Panc1 (cell line): ENCODE data around the gene RASAL1. TPM values are rescaled to one million over a fixed set of nuclear protein-coding genes. Genes with fewer than 3 reads are reported as not detected.
A peak's percentile ranks its signal among the peaks of the same experiment; 100 is the strongest.

ENCODE experiments used
- ATAC-seq: fragments of 200-7000 bp; cut with Tn5 transposase; 2 replicates; pipeline ENCODE4 v1.9.1; 2020; ENCODE audit warnings: mild to moderate bottlenecking, moderate library complexity
- BruUV-seq: library from RNA; stranded (reverse); fragments of 400-500 nt; replicated peaks from 2 replicates; lab custom pipeline; 2021; lab: Mats Ljungman, UMichigan
- CTCF ChIA-PET: fragments of 300-600 bp; sonication (Branson Sonifier 250); formaldehyde crosslinking; loops from one replicate; lab custom pipeline; 2022; ENCODE audit warnings: antibody characterized with exemption; lab: Charles Lee
- POLR2A ChIA-PET: fragments of 300-600 bp; sonication (Branson Sonifier 250); formaldehyde crosslinking; loops from one replicate; lab custom pipeline; 2022; ENCODE audit warnings: antibody characterized with exemption; lab: Charles Lee
- DNase-seq: peaks from one replicate; pipeline ENCODE4 v3.0.0-alpha.2; 2010; ENCODE audit warnings: low read depth, low spot score
- H3K27ac ChIP-seq: 2 replicates; pipeline ENCODE4 v1.5.1; 2011; ENCODE audit warnings: mild to moderate bottlenecking, low read length, inconsistent platforms
- H3K27me3 ChIP-seq: fragments of 200-500 bp; sonication (Bioruptor generic); 2 replicates; pipeline ENCODE4 v1.6.0; 2014; ENCODE audit warnings: low read length, inconsistent platforms; ENCODE audit not compliant: control insufficient read depth, insufficient read depth
- H3K36me3 ChIP-seq: fragments of 200-500 bp; sonication (Bioruptor generic); 2 replicates; pipeline ENCODE4 v1.5.1; 2014; ENCODE audit warnings: inconsistent platforms, mild to moderate bottlenecking, low read length, moderate library complexity; ENCODE audit not compliant: control insufficient read depth, insufficient read depth
- H3K4me1 ChIP-seq: 2 replicates; pipeline ENCODE4 v1.5.1; 2011; ENCODE audit warnings: inconsistent platforms, mild to moderate bottlenecking, low read length, moderate library complexity; ENCODE audit not compliant: control insufficient read depth, insufficient read depth
- H3K4me3 ChIP-seq, 2 experiments: 2 replicates each; pipeline ENCODE4 v1.5.1; 2011 to 2012; ENCODE audit warnings: low read depth in 2 of 2, low read length in 2 of 2, mild to moderate bottlenecking in 2 of 2, inconsistent platforms in 1 of 2, moderate library complexity in 1 of 2
- H3K9me3 ChIP-seq: fragments of 200-500 bp; sonication (Bioruptor generic); 2 replicates; pipeline ENCODE4 v1.5.1; 2014; ENCODE audit warnings: low read depth, mild to moderate bottlenecking, inconsistent platforms, low read length, moderate library complexity; ENCODE audit not compliant: control insufficient read depth, insufficient read depth
- CTCF ChIP-seq: fragments of 450-650 bp; IDR thresholded peaks from 2 replicates; pipeline ENCODE4 v1.5.1; 2017; ENCODE audit warnings: mild to moderate bottlenecking
- POLR2AphosphoS5 ChIP-seq: IDR thresholded peaks from 2 replicates; pipeline ENCODE4 v1.6.1; 2012; ENCODE audit warnings: mild to moderate bottlenecking, low read depth, low read length, moderate library complexity
- REST ChIP-seq, 2 experiments: IDR thresholded peaks; 2 replicates each; pipeline ENCODE4 v1.6.1; 2011 to 2012; ENCODE audit warnings: low read depth in 2 of 2, control low read depth in 1 of 2, low read length in 1 of 2, mild to moderate bottlenecking in 1 of 2, moderate library complexity in 1 of 2; ENCODE audit not compliant: insufficient read depth in 1 of 2
- SIN3A ChIP-seq: IDR thresholded peaks from 2 replicates; pipeline ENCODE4 v1.6.1; 2012; ENCODE audit warnings: low read depth, mild to moderate bottlenecking, low read length, moderate library complexity, borderline replicate concordance; ENCODE audit not compliant: insufficient read depth
- TCF7L2 ChIP-seq: IDR thresholded peaks from 2 replicates; pipeline ENCODE4 v1.6.1; 2011; ENCODE audit warnings: mild to moderate bottlenecking, low read depth, low read length, inconsistent platforms
- in situ Hi-C: cut with HindIII; loops from 2 replicates; pipeline ENCODE4 v1.10.0; 2016; ENCODE audit warnings: low sequenced_read_pairs, low pct_unique_long_range_greater_than_20kb
- intact Hi-C: fragments of 100-400 bp; cut with micrococcal nuclease; formaldehyde crosslinking; loops from one replicate; pipeline ENCODE4 v1.10.0; 2022; ENCODE audit not compliant: unreplicated experiment
- total RNA-seq: library from RNA; stranded (reverse); gene quantifications from one replicate; pipeline ENCODE4 v1.2.1, GENCODE V29; 2021; ENCODE audit not compliant: unreplicated experiment

Gene RASAL1
- total RNA-seq, 1 experiment from 2014 or later = 0.28 TPM

- in situ Hi-C loops = loop anchor here (25.0 kb wide), 1 partner anchor 98 kb away; the partner anchor contains the start of gene DTX1
- intact Hi-C loops = loop anchor here (10.0 kb wide), 1 partner anchor 165 kb away; no protein-coding TSS in a partner anchor
- DNase-seq (no peak), ATAC-seq (no peak)
- no peaks in the 10 kb centered on the region for H3K36me3 ChIP-seq
- H3K4me1 ChIP-seq = no peaks in the 10 kb centered on the region
- H3K27me3 ChIP-seq = no peaks in the 10 kb centered on the region
- ChIA-PET CTCF (no interaction called here), POLR2A (no interaction called here)
- no TSS peak for BruUV-seq
- H3K4me3 ChIP-seq = no peak overlapping the region
- H3K9me3 ChIP-seq = no peaks in the 10 kb centered on the region
- no peak overlapping the region for H3K27ac ChIP-seq
- TF ChIP-seq SIN3A (no peak), TCF7L2 (no peak), POLR2AphosphoS5 (no peak), CTCF (no peak), REST (IDR thresholded peaks at IDR 0.05; ENCODE audit: insufficient read depth in 1 of 2, low read depth in 2 of 2, low read length in 1 of 2) (no peak)
Observed at GRCh38 chr12:113159937-113160336, 24.4 kb upstream of the RASAL1 start.

GRCh38 chr12:113158439-113159203 lies 23.1 kb upstream of the RASAL1 start:
- H3K4me1 ChIP-seq = 0 out of 2 replicates have a peak, but pooled peaks cover under 1% of the 10 kb centered on the region
- intact Hi-C loops (loop anchor here (10.0 kb wide), 1 partner anchor 164 kb away; no protein-coding TSS in a partner anchor), in situ Hi-C loops (loop anchor here (25.0 kb wide), 1 partner anchor 96 kb away; the partner anchor contains the start of gene DTX1)
- no peaks in the 10 kb centered on the region for H3K9me3 ChIP-seq
- no peak overlapping the region for H3K27ac ChIP-seq
- POLR2A ChIA-PET = no interaction called here
- no peaks in the 10 kb centered on the region for H3K27me3 ChIP-seq
- H3K36me3 ChIP-seq = no peaks in the 10 kb centered on the region
- no peak overlapping the region for H3K4me3 ChIP-seq
- BruUV-seq = TSS peak; percentile 81
- ATAC-seq = no peak
- no peak for TF ChIP-seq SIN3A
- no peak for TF ChIP-seq CTCF
- TF ChIP-seq POLR2AphosphoS5 = no peak
- TF ChIP-seq TCF7L2 = no peak
- no peak for TF ChIP-seq REST (IDR thresholded peaks at IDR 0.05; ENCODE audit: insufficient read depth in 1 of 2, low read depth in 2 of 2, low read length in 1 of 2)
- DNase-seq = no peak
- CTCF ChIA-PET = interaction anchor here (0.7 kb wide), 1 partner anchor 45 kb away, joined by 4 read pairs; no protein-coding TSS in a partner anchor
